IPS-18a (cell line): ENCODE results near the gene MYO10.
"Not testable (repeated sequence)": the region's sequence is repeated elsewhere in the genome, so short reads cannot be mapped to it uniquely, and the experiment has no call there.

Experiments used
- H3K27ac ChIP-seq: one replicate; pipeline ENCODE4 v1.5.1; 2013; ENCODE audit warnings: low read length
- H3K27me3 ChIP-seq: one replicate; pipeline ENCODE4 v1.6.1; 2013; ENCODE audit warnings: mild to moderate bottlenecking, low read length; ENCODE audit not compliant: control insufficient read depth, insufficient read depth
- H3K36me3 ChIP-seq: one replicate; pipeline ENCODE4 v1.6.1; 2013; ENCODE audit warnings: low read depth, low read length; ENCODE audit not compliant: control insufficient read depth
- H3K4me1 ChIP-seq: one replicate; pipeline ENCODE4 v1.6.1; 2013; ENCODE audit warnings: low read depth, low read length; ENCODE audit not compliant: control insufficient read depth
- H3K4me3 ChIP-seq: one replicate; pipeline ENCODE4 v1.5.1; 2013; ENCODE audit warnings: low read length
- H3K9ac ChIP-seq: one replicate; pipeline ENCODE4 v1.6.1; 2013; ENCODE audit warnings: mild to moderate bottlenecking, low read length, moderate library complexity
- H3K9me3 ChIP-seq: one replicate; pipeline ENCODE4 v1.6.1; 2013; ENCODE audit warnings: low read depth, low read length; ENCODE audit not compliant: control insufficient read depth

MYO10 gene

GRCh38 chr5:16854351-16854750 lies 81.7 kb downstream of the MYO10 start:
- H3K9ac ChIP-seq = no peak overlapping the region
- H3K27me3 ChIP-seq = no peaks in the 10 kb centered on the region
- H3K36me3 ChIP-seq = no peaks in the 10 kb centered on the region
- peaks cover 17% of the 10 kb centered on the region for H3K4me1 ChIP-seq
- H3K9me3 ChIP-seq = no peaks in the 10 kb centered on the region
- H3K4me3 ChIP-seq = no peak overlapping the region
- H3K27ac ChIP-seq = no peak overlapping the region

GRCh38 chr5:16853518-16853917 lies 82.6 kb downstream of the MYO10 start:
- Histone ChIP-seq H3K27me3 (no peaks in the 10 kb centered on the region), H3K9ac (no peak overlapping the region), H3K9me3 (no peaks in the 10 kb centered on the region), H3K36me3 (no peaks in the 10 kb centered on the region), H3K4me1 (peaks cover 17% of the 10 kb centered on the region), H3K4me3 (no peak overlapping the region), H3K27ac (no peak overlapping the region)

GRCh38 chr5:16852251-16853005 lies 83.7 kb downstream of the MYO10 start:
- H3K4me3 ChIP-seq = no peak overlapping the region
- no peak overlapping the region for H3K27ac ChIP-seq
- no peaks in the 10 kb centered on the region for H3K36me3 ChIP-seq
- H3K9me3 ChIP-seq = no peaks in the 10 kb centered on the region
- peak overlapping the region; percentile 5 for H3K9ac ChIP-seq
- no peaks in the 10 kb centered on the region for H3K27me3 ChIP-seq
- peaks cover 13% of the 10 kb centered on the region for H3K4me1 ChIP-seq

DNA sequence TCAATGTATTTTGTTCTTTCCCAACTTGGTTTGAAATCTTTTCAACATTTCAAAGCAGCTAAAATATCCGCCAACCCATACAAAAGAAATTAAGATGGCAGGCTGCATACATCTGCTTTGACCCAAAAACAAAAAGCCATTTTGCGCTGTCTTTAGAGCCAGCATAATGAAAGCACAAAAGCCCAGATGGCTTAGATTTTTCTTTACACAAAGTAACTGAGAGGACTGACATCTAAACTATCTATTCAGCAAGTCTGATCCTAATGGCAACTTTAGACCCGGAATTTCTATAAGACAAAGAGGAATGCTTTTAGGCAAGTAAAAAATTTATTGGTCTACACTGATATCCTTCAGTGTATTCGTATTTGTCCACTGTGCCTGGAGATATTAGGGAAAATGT lies 86.3 kb downstream of the MYO10 start:
- Histone ChIP-seq H3K27ac (no peak overlapping the region), H3K9me3 (no peaks in the 10 kb centered on the region), H3K4me3 (no peak overlapping the region), H3K27me3 (no peaks in the 10 kb centered on the region), H3K36me3 (no peaks in the 10 kb centered on the region), H3K4me1 (peaks cover 7% of the 10 kb centered on the region), H3K9ac (no peak overlapping the region)

DNA sequence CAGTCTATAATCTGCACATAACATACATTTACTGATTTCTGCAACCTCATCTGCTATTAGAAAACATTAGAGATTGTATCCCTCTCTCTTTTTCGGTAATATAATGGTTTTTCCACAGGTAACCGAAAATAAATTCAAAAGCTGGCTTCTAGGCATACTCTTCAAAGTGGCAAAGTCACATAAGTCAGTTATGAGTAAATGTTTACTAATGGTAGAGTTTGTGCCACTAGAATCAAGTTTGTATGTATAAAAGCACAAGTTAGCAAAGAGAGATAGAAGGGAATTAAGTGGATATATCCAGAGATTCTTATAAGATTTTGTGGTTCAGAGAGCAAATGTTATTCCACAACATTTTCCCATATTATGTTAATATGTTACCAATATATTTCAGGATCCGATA lies 86.9 kb downstream of the MYO10 start:
- H3K27ac ChIP-seq = no peak overlapping the region
- H3K4me1 ChIP-seq = peaks cover 7% of the 10 kb centered on the region
- H3K36me3 ChIP-seq = no peaks in the 10 kb centered on the region
- H3K9ac ChIP-seq = no peak overlapping the region
- no peaks in the 10 kb centered on the region for H3K9me3 ChIP-seq
- H3K4me3 ChIP-seq = no peak overlapping the region
- no peaks in the 10 kb centered on the region for H3K27me3 ChIP-seq

GRCh38 chr5:16844952-16845351 lies 91.1 kb downstream of the MYO10 start:
- Histone ChIP-seq H3K9ac (no peak overlapping the region), H3K27me3 (no peaks in the 10 kb centered on the region), H3K4me3 (no peak overlapping the region), H3K27ac (no peak overlapping the region), H3K9me3 (no peaks in the 10 kb centered on the region), H3K36me3 (no peaks in the 10 kb centered on the region), H3K4me1 (no peaks in the 10 kb centered on the region)

- no peaks in the 10 kb centered on the region for H3K4me1 ChIP-seq
These were observed 93.2 kb downstream of the MYO10 start for GRCh38 chr5:16842896-16843295.

GRCh38 chr5:16841416-16841815 lies 94.7 kb downstream of the MYO10 start:
- H3K27me3 ChIP-seq = no peaks in the 10 kb centered on the region
- H3K4me1 ChIP-seq = no peaks in the 10 kb centered on the region
- no peak overlapping the region for H3K9ac ChIP-seq
- no peaks in the 10 kb centered on the region for H3K9me3 ChIP-seq
- no peak overlapping the region for H3K27ac ChIP-seq
- no peak overlapping the region for H3K4me3 ChIP-seq
- no peaks in the 10 kb centered on the region for H3K36me3 ChIP-seq

More at GRCh38 chr5:16842896-16843295, 93.2 kb downstream of the MYO10 start:
- Histone ChIP-seq H3K27me3 (no peaks in the 10 kb centered on the region), H3K9ac (no peak overlapping the region), H3K36me3 (no peaks in the 10 kb centered on the region), H3K9me3 (no peaks in the 10 kb centered on the region), H3K27ac (no peak overlapping the region), H3K4me3 (no peak overlapping the region)

DNA sequence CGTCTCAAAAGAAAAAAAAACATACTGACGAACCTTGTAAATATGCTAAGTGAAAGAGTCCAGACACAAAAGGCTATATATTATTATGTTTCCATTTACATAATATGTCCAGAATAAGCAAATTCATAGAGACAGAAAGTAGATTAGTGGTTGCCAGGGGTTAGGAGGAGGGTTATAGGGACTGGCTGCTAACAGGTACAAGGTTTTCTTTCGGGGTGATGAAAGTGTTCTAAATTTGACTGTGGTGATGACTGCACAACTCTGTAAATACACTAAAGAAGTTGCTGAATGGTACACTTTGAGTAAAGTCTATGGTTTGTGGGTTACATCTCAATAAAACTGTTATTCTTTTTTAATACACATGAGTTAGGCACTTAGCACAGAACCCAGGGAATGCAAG lies 98.8 kb downstream of the MYO10 start:
- H3K4me1 ChIP-seq = no peaks in the 10 kb centered on the region
- H3K9me3 ChIP-seq = no peaks in the 10 kb centered on the region

DNA sequence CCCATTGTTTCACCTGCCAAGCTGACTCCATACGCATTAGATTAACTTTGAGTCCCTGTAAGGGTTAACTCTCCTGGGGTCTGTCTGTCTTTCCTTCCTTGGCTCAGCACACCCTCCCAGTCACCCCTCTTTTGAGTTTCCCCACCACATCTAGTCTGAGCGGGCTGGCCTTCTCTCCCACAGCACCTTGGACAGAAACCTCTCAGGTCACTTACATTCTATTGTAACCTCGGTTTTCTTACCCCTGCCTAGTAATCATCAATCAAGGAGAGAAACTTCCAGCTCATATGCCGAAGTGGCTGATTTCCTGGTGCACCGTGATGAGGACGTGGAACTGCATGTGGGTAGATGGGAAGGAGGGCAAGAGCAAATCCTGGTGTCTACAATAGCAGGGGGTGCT lies 102.1 kb downstream of the MYO10 start:
- H3K27ac ChIP-seq = no peak overlapping the region
- no peak overlapping the region for H3K4me3 ChIP-seq
- no peaks in the 10 kb centered on the region for H3K9me3 ChIP-seq
- H3K27me3 ChIP-seq = no peaks in the 10 kb centered on the region
- no peaks in the 10 kb centered on the region for H3K4me1 ChIP-seq
- H3K36me3 ChIP-seq = no peaks in the 10 kb centered on the region
- H3K9ac ChIP-seq = no peak overlapping the region

More for the DNA sequence above, 98.8 kb downstream of the MYO10 start:
- Histone ChIP-seq H3K4me3 (no peak overlapping the region), H3K36me3 (no peaks in the 10 kb centered on the region), H3K27me3 (no peaks in the 10 kb centered on the region), H3K27ac (no peak overlapping the region), H3K9ac (no peak overlapping the region)

DNA sequence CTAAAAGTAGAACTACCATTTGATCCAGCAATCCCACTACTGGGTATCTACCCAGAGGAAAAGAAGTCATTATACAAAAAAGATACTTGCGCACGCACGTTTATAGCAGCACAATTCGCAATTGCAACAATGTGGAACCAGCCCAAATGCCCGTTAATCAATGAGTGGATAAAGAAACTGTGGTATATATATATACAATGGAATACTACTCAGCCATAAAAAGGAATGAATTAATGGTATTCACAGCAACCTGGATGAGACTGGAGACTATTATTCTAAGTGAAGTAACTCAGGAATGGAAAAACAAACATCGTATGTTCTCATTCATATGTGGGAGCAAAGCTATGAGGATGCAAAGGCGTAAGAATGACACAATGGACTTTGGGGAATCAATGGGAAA lies 104.8 kb downstream of the MYO10 start:
- not testable (repeated sequence) for H3K4me1 ChIP-seq, H3K27me3 ChIP-seq, H3K9me3 ChIP-seq, H3K27ac ChIP-seq, H3K36me3 ChIP-seq, H3K9ac ChIP-seq, H3K4me3 ChIP-seq

- no peaks in the 10 kb centered on the region for H3K9me3 ChIP-seq
These were observed 108.3 kb downstream of the MYO10 start for GRCh38 chr5:16827755-16828154.

More at GRCh38 chr5:16827755-16828154, 108.3 kb downstream of the MYO10 start:
- H3K36me3 ChIP-seq = no peaks in the 10 kb centered on the region
- H3K27me3 ChIP-seq = no peaks in the 10 kb centered on the region
- H3K27ac ChIP-seq = no peak overlapping the region
- H3K4me3 ChIP-seq = no peak overlapping the region
- H3K4me1 ChIP-seq = no peaks in the 10 kb centered on the region
- H3K9ac ChIP-seq = no peak overlapping the region
